GM12892 (cell line): ENCODE data around the gene MIF4GD.

Experiments used
- DNase-seq: peaks from one replicate; pipeline ENCODE4 v3.0.0; 2011; ENCODE audit not compliant: insufficient read length
- FAIRE-seq: peaks from 2 replicates; lab custom pipeline; 2011; peaks lifted over from hg19 to GRCh38; lab: Jason Lieb, UNC
- POLR2A ChIP-seq: IDR thresholded peaks from 2 replicates; pipeline ENCODE4 v1.6.1; 2011; ENCODE audit warnings: low read depth, low read length, control low read depth
- POLR2AphosphoS5 ChIP-seq: IDR thresholded peaks from 2 replicates; pipeline ENCODE4 v1.6.1; 2011; ENCODE audit warnings: low read depth, low read length, control low read depth
- TAF1 ChIP-seq: IDR thresholded peaks from 2 replicates; pipeline ENCODE4 v1.6.1; 2011; ENCODE audit warnings: low read depth, mild to moderate bottlenecking, control low read depth, low read length, borderline replicate concordance

Gene MIF4GD

GRCh38 chr17:75250009-75250471 lies 21.0 kb downstream of the MIF4GD start:
- no peak for TF ChIP-seq POLR2A
- no peak for TF ChIP-seq POLR2AphosphoS5
- TF ChIP-seq TAF1 = no peak
- peak; percentile 90 for FAIRE-seq
- DNase-seq = peak; percentile 74

GRCh38 chr17:75249564-75249963 lies 21.5 kb downstream of the MIF4GD start:
- no peak for FAIRE-seq
- TF ChIP-seq TAF1 = no peak
- no peak for TF ChIP-seq POLR2A
- TF ChIP-seq POLR2AphosphoS5 = no peak
- DNase-seq = no peak

GRCh38 chr17:75246404-75246803 lies 24.6 kb downstream of the MIF4GD start:
- no peak for FAIRE-seq

GRCh38 chr17:75245011-75245410 lies 26.0 kb downstream of the MIF4GD start:
- TF ChIP-seq POLR2AphosphoS5 (no peak), TAF1 (no peak), POLR2A (no peak)
- FAIRE-seq (no peak), DNase-seq (no peak)

More at GRCh38 chr17:75246404-75246803, 24.6 kb downstream of the MIF4GD start:
- no peak for DNase-seq
- no peak for TF ChIP-seq POLR2A
- no peak for TF ChIP-seq TAF1
- no peak for TF ChIP-seq POLR2AphosphoS5

GRCh38 chr17:75244133-75244866 lies 26.7 kb downstream of the MIF4GD start:
- FAIRE-seq (peak; percentile 93), DNase-seq (peak; percentile 57)
- TF ChIP-seq POLR2A (no peak), TAF1 (no peak), POLR2AphosphoS5 (peak; percentile 33; the same call in 1 of the 2 replicates)

GRCh38 chr17:75242461-75243042 lies 28.5 kb downstream of the MIF4GD start:
- FAIRE-seq = peak; percentile 54

GRCh38 chr17:75241996-75242460 lies 29.0 kb downstream of the MIF4GD start:
- DNase-seq (no peak), FAIRE-seq (peak; percentile 81)
- no peak for TF ChIP-seq POLR2AphosphoS5
- TF ChIP-seq POLR2A = no peak
- no peak for TF ChIP-seq TAF1

More at GRCh38 chr17:75242461-75243042, 28.5 kb downstream of the MIF4GD start:
- DNase-seq = peak; percentile 43
- TF ChIP-seq POLR2A = no peak
- TF ChIP-seq POLR2AphosphoS5 = no peak
- TF ChIP-seq TAF1 = no peak

GRCh38 chr17:75241502-75241901 lies 29.5 kb downstream of the MIF4GD start:
- no peak for TF ChIP-seq TAF1
- TF ChIP-seq POLR2AphosphoS5 = no peak
- no peak for TF ChIP-seq POLR2A
- FAIRE-seq = no peak

GRCh38 chr17:75241143-75241430 lies 29.9 kb downstream of the MIF4GD start:
- no peak for FAIRE-seq
- no peak for DNase-seq
- TF ChIP-seq TAF1 = no peak
- no peak for TF ChIP-seq POLR2A
- no peak for TF ChIP-seq POLR2AphosphoS5

More at GRCh38 chr17:75241502-75241901, 29.5 kb downstream of the MIF4GD start:
- no peak for DNase-seq

- no peak for DNase-seq
- FAIRE-seq = no peak
Observed at GRCh38 chr17:75240394-75241142, 30.5 kb downstream of the MIF4GD start.

GRCh38 chr17:75239778-75240393 lies 31.1 kb downstream of the MIF4GD start:
- DNase-seq = no peak
- FAIRE-seq = no peak
- no peak for TF ChIP-seq TAF1
- TF ChIP-seq POLR2A = no peak
- no peak for TF ChIP-seq POLR2AphosphoS5

More at GRCh38 chr17:75240394-75241142, 30.5 kb downstream of the MIF4GD start:
- no peak for TF ChIP-seq POLR2AphosphoS5
- no peak for TF ChIP-seq POLR2A
- no peak for TF ChIP-seq TAF1
